GM18870 (cell line): ENCODE results near the gene SRGAP3.

ENCODE experiments used
- ATAC-seq: cut with Tn5 transposase; IDR thresholded peaks from one replicate; pipeline ENCODE4 v1.9.1; 2021; ENCODE audit warnings: moderate library complexity; ENCODE audit not compliant: unreplicated experiment

Gene SRGAP3

DNA sequence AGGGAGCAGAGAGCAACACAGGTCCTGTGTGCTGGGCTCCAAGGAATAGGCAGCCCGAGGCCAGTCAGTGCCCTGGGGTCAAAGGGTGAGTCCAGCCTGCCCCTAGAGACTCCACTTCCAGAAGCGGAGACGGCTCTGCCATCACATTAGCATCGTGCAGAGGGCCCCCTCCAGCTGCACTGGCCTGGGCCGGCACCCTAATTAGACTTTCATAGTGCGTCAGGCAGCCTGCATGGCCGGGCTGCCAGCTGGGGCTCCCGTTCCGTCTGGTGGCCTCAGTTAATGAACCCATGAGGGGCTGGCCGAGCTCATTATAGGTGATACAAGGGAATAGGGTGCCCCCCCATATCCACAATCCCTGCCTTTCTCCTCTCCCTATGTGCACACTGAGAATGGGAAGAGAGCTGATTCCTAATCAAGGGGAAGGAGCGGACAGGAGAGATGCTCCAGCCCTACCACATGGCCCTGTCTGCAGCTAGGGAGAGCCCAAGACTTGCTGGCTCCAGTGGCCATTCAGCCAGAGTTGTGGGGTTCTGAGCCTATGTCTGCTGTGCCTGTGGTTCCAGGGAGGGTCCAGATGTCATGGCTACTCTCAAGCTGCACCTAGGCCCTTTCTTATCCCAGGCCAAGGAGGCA is 128.0 kb downstream of the SRGAP3 start:
- no peak for ATAC-seq

- ATAC-seq: no peak
Observed at GRCh38 chr3:9119331-9119730, 130.1 kb downstream of the SRGAP3 start.

- no peak for ATAC-seq
Observed at GRCh38 chr3:9118222-9118621, 131.2 kb downstream of the SRGAP3 start.

DNA sequence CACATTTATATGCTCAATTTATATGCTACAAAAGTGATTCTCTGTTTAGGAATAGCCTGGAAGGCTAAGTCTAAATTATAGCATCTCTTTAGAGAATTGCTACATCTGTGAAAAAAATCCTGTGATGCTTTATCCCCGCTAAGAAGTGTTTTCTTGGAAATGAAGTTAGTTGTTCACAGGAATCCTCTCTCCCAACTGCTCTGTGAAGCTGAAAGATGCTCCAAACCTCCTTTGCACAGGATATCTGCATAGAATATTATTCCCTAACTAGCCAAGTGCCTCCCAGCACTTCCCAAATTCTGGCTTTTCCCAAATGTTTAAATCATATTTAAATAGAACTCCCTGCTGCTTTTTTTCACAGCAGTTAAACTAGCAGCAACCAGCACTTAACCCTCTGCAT is 132.2 kb downstream of the SRGAP3 start:
- ATAC-seq: no peak

- ATAC-seq: no peak
Observed at GRCh38 chr3:9116336-9116735, 133.1 kb downstream of the SRGAP3 start.

DNA sequence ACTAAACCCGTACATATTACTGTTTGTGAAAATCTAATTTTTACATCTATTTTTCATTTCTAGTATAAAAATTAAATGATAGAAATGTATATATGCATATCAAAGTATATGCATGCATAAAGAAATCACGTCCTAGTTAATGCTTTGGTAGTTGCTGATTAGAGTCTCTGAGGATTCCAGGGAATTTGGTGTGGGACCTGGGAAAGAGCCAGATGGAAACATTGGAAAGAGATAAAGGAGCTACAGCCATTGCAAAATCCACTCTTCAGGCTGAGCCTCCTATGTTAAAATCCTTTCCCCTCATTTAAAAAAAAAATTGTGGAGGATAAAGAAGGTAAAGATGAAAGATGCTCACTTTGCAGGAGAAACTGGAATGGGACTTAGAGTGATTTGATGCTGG is 134.1 kb downstream of the SRGAP3 start:
- no peak for ATAC-seq

- no peak for ATAC-seq
Observed at GRCh38 chr3:9113040-9113439, 136.4 kb downstream of the SRGAP3 start.

DNA sequence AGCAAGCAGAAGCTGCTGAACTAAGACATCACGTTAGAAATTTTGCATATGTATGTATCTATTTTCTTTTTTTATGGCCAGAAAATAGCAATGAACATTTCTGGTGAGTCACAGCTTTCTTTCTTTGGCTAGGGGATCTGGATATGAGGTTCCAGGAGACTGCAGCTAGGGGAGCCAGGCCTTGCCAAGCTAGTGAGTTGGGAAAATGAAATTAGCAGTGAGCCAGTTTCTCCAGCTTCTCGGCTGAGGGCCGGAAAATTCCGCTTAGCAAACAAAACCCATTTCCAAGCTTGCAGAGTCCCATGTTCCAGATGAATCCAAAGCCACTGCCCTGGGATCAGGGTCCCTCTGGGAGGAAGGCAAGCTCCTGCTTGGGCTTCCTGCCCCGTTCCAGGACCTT is 137.6 kb downstream of the SRGAP3 start:
- ATAC-seq: no peak

GRCh38 chr3:9111417-9111816 is 138.0 kb downstream of the SRGAP3 start:
- ATAC-seq: no peak

DNA sequence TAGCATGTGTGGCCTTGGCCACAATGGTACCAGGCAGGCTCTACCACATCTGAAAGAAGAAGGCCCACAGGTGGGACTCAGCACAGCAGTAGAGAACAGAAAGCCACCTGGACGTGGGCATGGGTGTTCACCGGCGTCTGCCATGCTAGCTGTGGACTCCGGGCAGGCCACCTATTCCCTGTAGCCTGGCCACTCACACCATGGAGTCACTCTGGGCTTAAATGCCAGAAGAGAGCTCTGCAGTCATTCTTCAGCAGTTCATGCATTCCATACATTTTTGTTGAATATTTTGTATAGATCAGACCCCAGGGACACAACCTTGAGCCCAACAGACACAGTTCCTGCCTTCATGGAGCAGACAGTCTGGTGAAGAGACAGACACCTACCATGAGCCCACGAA is 138.6 kb downstream of the SRGAP3 start:
- no peak for ATAC-seq

GRCh38 chr3:9110316-9110715 is 139.1 kb downstream of the SRGAP3 start:
- ATAC-seq: no peak

- no peak for ATAC-seq
Observed at GRCh38 chr3:9109568-9109914, 139.9 kb downstream of the SRGAP3 start.

GRCh38 chr3:9108876-9109567 is 140.4 kb downstream of the SRGAP3 start:
- ATAC-seq: no peak

DNA sequence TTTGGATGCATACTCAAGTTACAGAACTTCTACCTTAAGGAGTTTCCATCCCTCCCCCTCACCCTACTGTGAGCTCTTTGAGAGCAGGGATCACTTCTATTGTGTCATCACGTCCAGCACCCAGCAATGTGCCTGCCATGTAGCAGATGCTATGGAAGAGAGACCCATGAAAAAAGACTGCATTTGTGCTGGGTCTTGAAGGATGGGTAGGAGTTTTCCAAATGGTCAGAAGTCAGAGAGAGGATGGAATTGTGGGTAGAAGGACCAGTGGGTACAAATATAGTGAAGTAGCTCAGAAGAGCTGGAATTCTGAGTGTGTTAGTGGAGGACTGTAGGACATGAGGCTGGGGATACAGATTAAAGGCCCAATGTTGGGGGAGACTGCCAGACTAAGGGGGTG is 141.7 kb downstream of the SRGAP3 start:
- no peak for ATAC-seq

GRCh38 chr3:9105421-9105820 is 144.0 kb downstream of the SRGAP3 start:
- ATAC-seq: no peak

- ATAC-seq: no peak
Observed at GRCh38 chr3:9104121-9104520, 145.3 kb downstream of the SRGAP3 start.

GRCh38 chr3:9102240-9102981 is 147.0 kb downstream of the SRGAP3 start:
- no peak for ATAC-seq

GRCh38 chr3:9101286-9101685 is 148.2 kb downstream of the SRGAP3 start:
- ATAC-seq: no peak

- ATAC-seq: peak; percentile 63
Observed at GRCh38 chr3:9100513-9100894, 148.9 kb downstream of the SRGAP3 start.

GRCh38 chr3:9099702-9100512 is 149.5 kb downstream of the SRGAP3 start:
- no peak for ATAC-seq
